ENCODE results near the gene MAP2K4. TPM values are rescaled to one million over a fixed set of nuclear protein-coding genes. Genes with fewer than 3 reads are reported as not detected.

Gene MAP2K4
- total and polyA plus RNA-seq, 7 donors = 13.5 to 41.3 (median 27.4) TPM

- H3K27me3 ChIP-seq = no peaks in the 10 kb centered on the region
- TF ChIP-seq, protein P1, sequence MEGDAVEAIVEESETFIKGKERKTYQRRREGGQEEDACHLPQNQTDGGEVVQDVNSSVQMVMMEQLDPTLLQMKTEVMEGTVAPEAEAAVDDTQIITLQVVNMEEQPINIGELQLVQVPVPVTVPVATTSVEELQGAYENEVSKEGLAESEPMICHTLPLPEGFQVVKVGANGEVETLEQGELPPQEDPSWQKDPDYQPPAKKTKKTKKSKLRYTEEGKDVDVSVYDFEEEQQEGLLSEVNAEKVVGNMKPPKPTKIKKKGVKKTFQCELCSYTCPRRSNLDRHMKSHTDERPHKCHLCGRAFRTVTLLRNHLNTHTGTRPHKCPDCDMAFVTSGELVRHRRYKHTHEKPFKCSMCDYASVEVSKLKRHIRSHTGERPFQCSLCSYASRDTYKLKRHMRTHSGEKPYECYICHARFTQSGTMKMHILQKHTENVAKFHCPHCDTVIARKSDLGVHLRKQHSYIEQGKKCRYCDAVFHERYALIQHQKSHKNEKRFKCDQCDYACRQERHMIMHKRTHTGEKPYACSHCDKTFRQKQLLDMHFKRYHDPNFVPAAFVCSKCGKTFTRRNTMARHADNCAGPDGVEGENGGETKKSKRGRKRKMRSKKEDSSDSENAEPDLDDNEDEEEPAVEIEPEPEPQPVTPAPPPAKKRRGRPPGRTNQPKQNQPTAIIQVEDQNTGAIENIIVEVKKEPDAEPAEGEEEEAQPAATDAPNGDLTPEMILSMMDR (IDR thresholded peaks at IDR 0.05) = no peak
- TF ChIP-seq POLR2AphosphoS5 (IDR thresholded peaks at IDR 0.05) = no peak
- no peak for TF ChIP-seq POLR2A (IDR thresholded peaks at IDR 0.05)
- TF ChIP-seq EP300 (IDR thresholded peaks at IDR 0.05) = no peak
- H3K36me3 ChIP-seq = no peaks in the 10 kb centered on the region
- no peak for DNase-seq
- peaks cover 0 to 18% (median 13%) of the 10 kb centered on the region in 4 donors for H3K4me1 ChIP-seq
- H3K4me3 ChIP-seq = no peak overlapping the region
- 89 to 93% methylated on average over 2 of the region's 2 CpGs for WGBS, 2 donors
- no peaks in the 10 kb centered on the region for H3K9me3 ChIP-seq
- no peak overlapping the region for H3K27ac ChIP-seq
- intact Hi-C loops (cut with DNase I) = no loop called here
Observed at GRCh38 chr17:12067485-12067884, 46.8 kb downstream of the MAP2K4 start.

GRCh38 chr17:12068946-12069345 lies 48.3 kb downstream of the MAP2K4 start:
- intact Hi-C loops (cut with DNase I) = no loop called here
- TF ChIP-seq EP300 (IDR thresholded peaks at IDR 0.05) = no peak
- TF ChIP-seq POLR2AphosphoS5 (IDR thresholded peaks at IDR 0.05) = no peak
- TF ChIP-seq POLR2A (IDR thresholded peaks at IDR 0.05) = no peak
- TF ChIP-seq, protein P1 (IDR thresholded peaks at IDR 0.05) = no peak
- Histone ChIP-seq H3K27ac (no peak overlapping the region), H3K4me3 (no peak overlapping the region), H3K4me1 (peaks cover 0 to 18% (median 13%) of the 10 kb centered on the region in 4 donors), H3K9me3 (no peaks in the 10 kb centered on the region), H3K36me3 (no peaks in the 10 kb centered on the region), H3K27me3 (no peaks in the 10 kb centered on the region)
- DNase-seq = no peak

DNA sequence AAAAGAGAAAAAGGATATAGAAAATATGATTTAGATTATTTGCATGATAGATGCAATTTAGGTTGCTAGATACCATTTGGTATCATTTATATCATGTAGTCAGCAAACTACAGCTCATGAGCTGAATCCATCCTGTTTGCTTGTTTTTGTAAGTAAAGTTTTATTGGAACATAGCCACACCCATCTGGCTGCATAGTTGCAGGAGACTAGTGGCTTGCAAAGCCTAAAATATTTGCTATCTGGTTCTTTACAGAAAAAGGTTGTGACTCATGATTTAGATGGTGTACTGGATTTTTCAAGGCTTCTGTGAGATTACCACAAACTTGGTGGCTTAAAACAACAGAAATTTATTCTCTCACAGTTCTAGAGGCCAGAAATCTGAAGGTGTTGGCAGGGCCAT lies 49.9 kb downstream of the MAP2K4 start:
- no peak for DNase-seq
- intact Hi-C loops (cut with DNase I) = no loop called here
- no peak overlapping the region for H3K4me3 ChIP-seq
- no peak overlapping the region for H3K27ac ChIP-seq
- H3K27me3 ChIP-seq = no peaks in the 10 kb centered on the region
- no peaks in the 10 kb centered on the region for H3K36me3 ChIP-seq
- TF ChIP-seq, protein P1 (IDR thresholded peaks at IDR 0.05) = no peak
- H3K4me1 ChIP-seq = peaks cover 0 to 18% (median 13%) of the 10 kb centered on the region in 4 donors
- H3K9me3 ChIP-seq = no peaks in the 10 kb centered on the region

GRCh38 chr17:12074346-12074745 lies 53.7 kb downstream of the MAP2K4 start:
- intact Hi-C loops (cut with DNase I) = no loop called here
- no peak overlapping the region for H3K27ac ChIP-seq
- no peaks in the 10 kb centered on the region for H3K27me3 ChIP-seq
- H3K9me3 ChIP-seq = no peaks in the 10 kb centered on the region
- H3K4me3 ChIP-seq = no peak overlapping the region
- TF ChIP-seq EP300 (IDR thresholded peaks at IDR 0.05) (no peak), POLR2A (IDR thresholded peaks at IDR 0.05) (no peak), POLR2AphosphoS5 (IDR thresholded peaks at IDR 0.05) (no peak)
- TF ChIP-seq, protein P1 (IDR thresholded peaks at IDR 0.05) = no peak
- 65 to 87% methylated on average over 3 of the region's 3 CpGs for whole genome bisulfite sequencing, 2 donors
- H3K4me1 ChIP-seq = peaks cover 0 to 5% (median 0%) of the 10 kb centered on the region in 4 donors
- DNase-seq = no peak
- peaks cover 0 to 10% (median 0%) of the 10 kb centered on the region in 4 donors for H3K36me3 ChIP-seq

GRCh38 chr17:12077773-12078172 lies 57.1 kb downstream of the MAP2K4 start:
- intact Hi-C loops (cut with DNase I) = no loop called here
- H3K27ac ChIP-seq = no peak overlapping the region
- peaks cover 0 to 5% (median 0%) of the 10 kb centered on the region in 4 donors for H3K4me1 ChIP-seq
- H3K4me3 ChIP-seq = no peak overlapping the region
- DNase-seq = no peak
- no peaks in the 10 kb centered on the region for H3K9me3 ChIP-seq
- H3K27me3 ChIP-seq = no peaks in the 10 kb centered on the region
- no peak for TF ChIP-seq POLR2AphosphoS5 (IDR thresholded peaks at IDR 0.05)
- WGBS, 2 donors = 94 to 99% methylated on average over 2 of the region's 2 CpGs
- H3K36me3 ChIP-seq = peaks cover 0 to 19% (median 2%) of the 10 kb centered on the region in 4 donors

Measured in sigmoid colon (tissue), 7 donors.